ENCODE data around the gene CRADD. TPM values are rescaled to one million over a fixed set of nuclear protein-coding genes. Genes with fewer than 3 reads are reported as not detected.

The CRADD gene
- total and polyA plus RNA-seq, 10 of the 15 experiments (the other 5 are each of a cell fraction or from before 2014, with no cell fraction given) = 7.6 to 15.5 (median 11.7) TPM

DNA sequence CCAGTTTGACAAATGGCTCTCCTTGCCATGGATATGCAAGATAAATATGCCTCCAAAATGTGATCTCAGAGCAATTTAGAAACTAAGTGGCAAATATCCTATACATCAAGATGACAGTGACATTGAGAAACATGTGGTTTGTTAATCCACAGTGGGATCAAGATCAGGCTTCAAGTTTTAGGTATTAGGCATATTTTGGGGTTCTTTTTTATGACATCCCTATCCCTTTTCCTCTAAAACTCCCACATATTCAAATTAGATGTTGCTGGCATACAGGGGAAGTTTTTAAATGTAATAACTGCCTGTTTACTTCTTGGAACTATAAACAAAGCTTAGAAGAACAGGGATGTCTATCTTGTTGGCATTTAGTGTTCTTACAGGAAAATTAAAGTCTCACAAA is 179.4 kb downstream of the CRADD start (continued):
- TF ChIP-seq, protein P1, sequence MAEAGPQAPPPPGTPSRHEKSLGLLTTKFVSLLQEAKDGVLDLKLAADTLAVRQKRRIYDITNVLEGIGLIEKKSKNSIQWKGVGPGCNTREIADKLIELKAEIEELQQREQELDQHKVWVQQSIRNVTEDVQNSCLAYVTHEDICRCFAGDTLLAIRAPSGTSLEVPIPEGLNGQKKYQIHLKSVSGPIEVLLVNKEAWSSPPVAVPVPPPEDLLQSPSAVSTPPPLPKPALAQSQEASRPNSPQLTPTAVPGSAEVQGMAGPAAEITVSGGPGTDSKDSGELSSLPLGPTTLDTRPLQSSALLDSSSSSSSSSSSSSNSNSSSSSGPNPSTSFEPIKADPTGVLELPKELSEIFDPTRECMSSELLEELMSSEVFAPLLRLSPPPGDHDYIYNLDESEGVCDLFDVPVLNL (IDR thresholded peaks at IDR 0.05; ENCODE audit: low read depth, low read length) = no peak
- TF ChIP-seq, protein P2, sequence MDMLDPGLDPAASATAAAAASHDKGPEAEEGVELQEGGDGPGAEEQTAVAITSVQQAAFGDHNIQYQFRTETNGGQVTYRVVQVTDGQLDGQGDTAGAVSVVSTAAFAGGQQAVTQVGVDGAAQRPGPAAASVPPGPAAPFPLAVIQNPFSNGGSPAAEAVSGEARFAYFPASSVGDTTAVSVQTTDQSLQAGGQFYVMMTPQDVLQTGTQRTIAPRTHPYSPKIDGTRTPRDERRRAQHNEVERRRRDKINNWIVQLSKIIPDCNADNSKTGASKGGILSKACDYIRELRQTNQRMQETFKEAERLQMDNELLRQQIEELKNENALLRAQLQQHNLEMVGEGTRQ (IDR thresholded peaks at IDR 0.05; ENCODE audit: borderline replicate concordance, low read depth, low read length) = no peak
- no peak for TF ChIP-seq TCF7 (IDR thresholded peaks at IDR 0.05; ENCODE audit: borderline replicate concordance)
- TF ChIP-seq ZNF384 (IDR thresholded peaks at IDR 0.05; ENCODE audit: borderline replicate concordance, low read depth, low read length) = no peak
- no peak for TF ChIP-seq EZH2 (IDR thresholded peaks at IDR 0.05; ENCODE audit: borderline replicate concordance, control insufficient read depth, low read depth, low read length)
- TF ChIP-seq RBBP5 (conservative IDR thresholded peaks at IDR 0.05) = no peak
- TF ChIP-seq CREB1 (IDR thresholded peaks at IDR 0.05; ENCODE audit: low read depth) = no peak
- TF ChIP-seq FOXM1 (IDR thresholded peaks at IDR 0.05; ENCODE audit: low read depth, low read length) = no peak
- TF ChIP-seq, protein P3, sequence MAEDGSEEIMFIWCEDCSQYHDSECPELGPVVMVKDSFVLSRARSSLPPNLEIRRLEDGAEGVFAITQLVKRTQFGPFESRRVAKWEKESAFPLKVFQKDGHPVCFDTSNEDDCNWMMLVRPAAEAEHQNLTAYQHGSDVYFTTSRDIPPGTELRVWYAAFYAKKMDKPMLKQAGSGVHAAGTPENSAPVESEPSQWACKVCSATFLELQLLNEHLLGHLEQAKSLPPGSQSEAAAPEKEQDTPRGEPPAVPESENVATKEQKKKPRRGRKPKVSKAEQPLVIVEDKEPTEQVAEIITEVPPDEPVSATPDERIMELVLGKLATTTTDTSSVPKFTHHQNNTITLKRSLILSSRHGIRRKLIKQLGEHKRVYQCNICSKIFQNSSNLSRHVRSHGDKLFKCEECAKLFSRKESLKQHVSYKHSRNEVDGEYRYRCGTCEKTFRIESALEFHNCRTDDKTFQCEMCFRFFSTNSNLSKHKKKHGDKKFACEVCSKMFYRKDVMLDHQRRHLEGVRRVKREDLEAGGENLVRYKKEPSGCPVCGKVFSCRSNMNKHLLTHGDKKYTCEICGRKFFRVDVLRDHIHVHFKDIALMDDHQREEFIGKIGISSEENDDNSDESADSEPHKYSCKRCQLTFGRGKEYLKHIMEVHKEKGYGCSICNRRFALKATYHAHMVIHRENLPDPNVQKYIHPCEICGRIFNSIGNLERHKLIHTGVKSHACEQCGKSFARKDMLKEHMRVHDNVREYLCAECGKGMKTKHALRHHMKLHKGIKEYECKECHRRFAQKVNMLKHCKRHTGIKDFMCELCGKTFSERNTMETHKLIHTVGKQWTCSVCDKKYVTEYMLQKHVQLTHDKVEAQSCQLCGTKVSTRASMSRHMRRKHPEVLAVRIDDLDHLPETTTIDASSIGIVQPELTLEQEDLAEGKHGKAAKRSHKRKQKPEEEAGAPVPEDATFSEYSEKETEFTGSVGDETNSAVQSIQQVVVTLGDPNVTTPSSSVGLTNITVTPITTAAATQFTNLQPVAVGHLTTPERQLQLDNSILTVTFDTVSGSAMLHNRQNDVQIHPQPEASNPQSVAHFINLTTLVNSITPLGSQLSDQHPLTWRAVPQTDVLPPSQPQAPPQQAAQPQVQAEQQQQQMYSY (CRISPR knock-in tag; IDR thresholded peaks at IDR 0.05) = no peak
- TF ChIP-seq, protein P4, sequence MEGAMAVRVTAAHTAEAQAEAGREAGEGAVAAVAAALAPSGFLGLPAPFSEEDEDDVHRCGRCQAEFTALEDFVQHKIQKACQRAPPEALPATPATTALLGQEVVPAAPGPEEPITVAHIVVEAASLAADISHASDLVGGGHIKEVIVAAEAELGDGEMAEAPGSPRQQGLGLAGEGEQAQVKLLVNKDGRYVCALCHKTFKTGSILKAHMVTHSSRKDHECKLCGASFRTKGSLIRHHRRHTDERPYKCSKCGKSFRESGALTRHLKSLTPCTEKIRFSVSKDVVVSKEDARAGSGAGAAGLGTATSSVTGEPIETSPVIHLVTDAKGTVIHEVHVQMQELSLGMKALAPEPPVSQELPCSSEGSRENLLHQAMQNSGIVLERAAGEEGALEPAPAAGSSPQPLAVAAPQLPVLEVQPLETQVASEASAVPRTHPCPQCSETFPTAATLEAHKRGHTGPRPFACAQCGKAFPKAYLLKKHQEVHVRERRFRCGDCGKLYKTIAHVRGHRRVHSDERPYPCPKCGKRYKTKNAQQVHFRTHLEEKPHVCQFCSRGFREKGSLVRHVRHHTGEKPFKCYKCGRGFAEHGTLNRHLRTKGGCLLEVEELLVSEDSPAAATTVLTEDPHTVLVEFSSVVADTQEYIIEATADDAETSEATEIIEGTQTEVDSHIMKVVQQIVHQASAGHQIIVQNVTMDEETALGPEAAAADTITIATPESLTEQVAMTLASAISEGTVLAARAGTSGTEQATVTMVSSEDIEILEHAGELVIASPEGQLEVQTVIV (IDR thresholded peaks at IDR 0.05; ENCODE audit: borderline replicate concordance, partially characterized antibody) = no peak
- no peak for TF ChIP-seq NFYB (IDR thresholded peaks at IDR 0.05; ENCODE audit: insufficient read depth, low read depth, low read length)
- TF ChIP-seq FOXK2 (IDR thresholded peaks at IDR 0.05) = no peak

Data from GM12878 (cell line).